Central memory CD8-positive, alpha-beta T cell (primary cell): ENCODE measurements around the gene ART4.

Experiments used
- ATAC-seq: fragments of 150-1000 bp; cut with Tn5 transposase; replicated peaks from 2 replicates; pipeline ENCODE4 v1.10.0; 2022; ENCODE audit warnings: mild to moderate bottlenecking, moderate FRiP score, moderate number of reproducible peaks; ENCODE audit not compliant: poor library complexity, severe bottlenecking; ENCODE audit errors: extremely low read depth
- DNase-seq, 2 donors: peaks; one replicate each; pipeline ENCODE4 v3.0.0; 2021; ENCODE audit warnings: low spot score in 2 of 2
- H3K27ac Mint-ChIP-seq: one replicate; pipeline ENCODE4 v1.8.0; 2022; ENCODE audit warnings: low read depth, mild to moderate bottlenecking, moderate library complexity, mixed read lengths
- H3K27me3 Mint-ChIP-seq: one replicate; pipeline ENCODE4 v1.8.0; 2022; ENCODE audit warnings: mixed read lengths
- H3K36me3 Mint-ChIP-seq: one replicate; pipeline ENCODE4 v1.8.0; 2022; ENCODE audit warnings: mild to moderate bottlenecking, moderate library complexity, mixed read lengths; ENCODE audit not compliant: insufficient read depth
- H3K4me1 Mint-ChIP-seq: one replicate; pipeline ENCODE4 v1.8.0; 2022; ENCODE audit warnings: mixed read lengths
- H3K4me3 Mint-ChIP-seq: one replicate; pipeline ENCODE4 v1.8.0; 2022; ENCODE audit warnings: mild to moderate bottlenecking, moderate library complexity, mixed read lengths
- H3K9me3 Mint-ChIP-seq: one replicate; pipeline ENCODE4 v1.8.0; 2022; ENCODE audit warnings: mixed read lengths

ART4 gene

DNA sequence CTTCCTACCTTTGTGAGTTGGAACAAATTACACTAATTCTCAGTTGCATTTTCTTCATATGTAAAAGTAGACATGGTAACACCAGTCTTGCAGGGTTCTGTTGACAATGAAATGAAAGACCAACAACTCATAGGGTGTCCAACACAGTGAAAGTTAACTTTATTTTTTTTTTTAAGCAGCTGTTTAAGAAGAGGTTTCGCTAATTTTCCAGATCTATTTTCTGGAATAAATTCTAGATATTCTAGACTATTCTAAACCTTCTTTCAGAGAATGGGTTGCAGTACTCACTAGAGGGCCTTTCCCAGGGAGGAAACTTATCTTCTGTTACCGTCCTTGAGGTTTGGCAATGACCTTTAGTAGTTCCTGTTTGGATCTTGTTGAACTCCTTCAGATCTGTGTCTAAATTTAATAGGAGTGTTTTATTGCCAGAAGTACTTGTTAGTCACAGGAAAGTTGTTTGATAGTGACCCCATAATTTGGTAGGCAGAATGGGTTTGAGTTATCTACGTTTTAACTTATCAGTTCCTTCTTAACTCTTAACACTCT, 2.8 kb upstream of the ART4 start:
- Mint-ChIP-seq H3K4me1 (peaks cover 6% of the 10 kb centered on the region), H3K27me3 (no peaks in the 10 kb centered on the region), H3K27ac (no peak overlapping the region), H3K36me3 (peaks cover 4% of the 10 kb centered on the region), H3K4me3 (no peak overlapping the region), H3K9me3 (no peaks in the 10 kb centered on the region)
- ATAC-seq = no peak
- no peak for DNase-seq

DNA sequence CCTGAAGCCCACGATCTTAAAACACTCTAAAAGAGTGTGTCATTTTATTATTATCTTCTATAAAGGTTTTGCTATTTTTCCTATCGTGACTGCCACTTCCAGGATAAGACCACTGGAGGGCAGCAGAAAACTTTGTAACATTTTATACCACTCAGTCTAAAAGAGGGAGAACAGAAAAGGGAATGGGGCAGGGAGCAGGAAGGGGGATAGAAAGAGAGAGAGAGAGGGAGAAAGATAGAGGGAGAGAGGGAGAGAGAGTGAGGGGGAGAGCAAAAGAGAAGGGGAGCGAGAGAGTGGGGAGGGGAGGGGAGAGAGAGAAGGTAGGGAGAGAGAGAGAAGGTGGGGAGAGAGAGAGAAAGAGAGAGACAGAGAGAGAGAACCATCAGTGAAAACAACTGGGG, 2.0 kb upstream of the ART4 start:
- Mint-ChIP-seq H3K4me1 (peaks cover 6% of the 10 kb centered on the region), H3K9me3 (no peaks in the 10 kb centered on the region), H3K27me3 (peaks cover 6% of the 10 kb centered on the region), H3K36me3 (peaks cover 4% of the 10 kb centered on the region), H3K4me3 (no peak overlapping the region), H3K27ac (no peak overlapping the region)
- DNase-seq (peak in 1 of 2 donors; percentile 30), ATAC-seq (no peak)

DNA sequence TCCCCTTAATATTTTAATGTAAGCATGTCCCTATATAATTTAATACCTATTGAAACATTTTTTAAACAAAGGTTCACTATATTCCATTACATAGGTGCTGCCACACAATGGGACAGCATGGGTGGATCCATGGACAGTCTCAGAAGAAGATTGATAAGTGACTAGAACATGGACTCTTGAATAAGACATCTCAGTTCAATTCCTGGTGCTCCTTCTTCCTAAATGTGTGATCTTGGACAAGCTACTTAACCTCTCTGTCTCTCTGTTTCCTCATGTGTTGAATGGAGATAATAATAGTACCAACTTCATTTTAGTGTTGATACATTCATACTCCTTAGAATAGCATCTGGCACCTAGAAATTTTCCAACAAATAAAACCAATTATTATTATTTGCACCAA, 1.1 kb upstream of the ART4 start:
- no peaks in the 10 kb centered on the region for H3K9me3 Mint-ChIP-seq
- H3K27me3 Mint-ChIP-seq = peaks cover 15% of the 10 kb centered on the region
- no peak overlapping the region for H3K4me3 Mint-ChIP-seq
- peaks cover 4% of the 10 kb centered on the region for H3K36me3 Mint-ChIP-seq
- H3K27ac Mint-ChIP-seq = no peak overlapping the region
- peaks cover 6% of the 10 kb centered on the region for H3K4me1 Mint-ChIP-seq
- no peak for ATAC-seq
- DNase-seq = no peak

DNA sequence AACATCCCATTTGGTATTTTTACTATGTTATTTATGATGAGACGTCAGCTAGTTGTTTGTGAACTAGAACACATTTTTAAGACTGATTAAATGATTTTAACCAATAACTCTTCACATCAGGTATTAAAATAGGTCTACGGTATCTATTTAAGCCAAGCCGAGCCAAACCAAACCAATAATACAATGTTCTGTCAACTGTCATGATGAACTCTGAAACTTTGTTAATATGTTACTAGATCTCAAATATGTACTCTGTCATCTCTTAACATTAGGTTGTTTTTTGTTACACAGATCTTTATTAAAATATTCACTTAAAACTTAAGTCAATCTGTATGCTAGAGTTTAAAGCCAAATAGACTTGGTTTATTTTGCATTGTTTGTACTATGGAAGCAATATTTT, 1.0 kb downstream of the ART4 start:
- Mint-ChIP-seq H3K4me1 (peaks cover 6% of the 10 kb centered on the region), H3K36me3 (peaks cover 4% of the 10 kb centered on the region), H3K27ac (no peak overlapping the region), H3K9me3 (no peaks in the 10 kb centered on the region), H3K4me3 (no peak overlapping the region), H3K27me3 (peaks cover 29% of the 10 kb centered on the region)
- ATAC-seq = no peak
- no peak for DNase-seq

DNA sequence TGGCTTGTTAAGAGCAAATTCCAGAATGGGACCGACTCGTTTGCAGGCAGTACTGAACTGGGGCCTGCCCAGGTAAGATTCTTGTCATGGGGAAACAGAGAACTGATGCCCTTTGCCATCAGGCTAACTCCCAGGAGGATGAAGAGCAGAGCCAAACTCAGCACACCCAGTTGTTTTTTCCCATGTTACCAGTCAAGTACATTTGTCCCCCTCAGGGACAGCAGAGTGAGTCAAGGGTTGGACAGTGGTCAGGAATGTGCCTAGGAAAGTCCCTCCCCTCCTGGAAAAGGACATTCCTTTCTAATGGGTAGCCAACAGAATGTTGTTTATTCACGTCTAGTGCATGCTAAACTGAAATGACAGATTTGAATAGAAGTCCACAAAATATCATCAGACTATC, 1.6 kb downstream of the ART4 start:
- ATAC-seq (no peak), DNase-seq (no peak)
- no peak overlapping the region for H3K4me3 Mint-ChIP-seq
- H3K36me3 Mint-ChIP-seq = peaks cover 4% of the 10 kb centered on the region
- peaks cover 6% of the 10 kb centered on the region for H3K4me1 Mint-ChIP-seq
- no peaks in the 10 kb centered on the region for H3K9me3 Mint-ChIP-seq
- no peak overlapping the region for H3K27ac Mint-ChIP-seq
- peaks cover 32% of the 10 kb centered on the region for H3K27me3 Mint-ChIP-seq

DNA sequence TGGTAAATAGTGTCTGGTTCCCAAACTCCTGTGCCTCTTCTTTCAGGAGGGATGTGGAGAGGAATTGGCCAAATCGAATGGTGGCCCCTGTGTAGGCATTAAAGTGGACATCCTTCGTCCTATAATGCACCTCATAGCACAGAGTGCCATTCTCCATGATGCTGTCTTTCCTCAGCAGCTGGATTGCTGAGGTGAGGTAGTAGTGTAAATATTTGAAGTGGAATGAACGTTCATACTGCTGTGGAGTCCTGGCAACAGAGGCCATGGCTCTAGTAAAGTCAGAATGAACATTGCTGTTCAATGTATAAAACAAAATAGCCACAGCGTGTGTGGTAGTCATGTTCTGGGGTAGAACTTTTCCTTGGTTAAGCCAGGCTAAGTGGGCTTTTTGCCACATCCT, 2.7 kb downstream of the ART4 start:
- ATAC-seq = no peak
- Mint-ChIP-seq H3K27ac (no peak overlapping the region), H3K27me3 (peaks cover 43% of the 10 kb centered on the region), H3K4me1 (peaks cover 6% of the 10 kb centered on the region), H3K4me3 (no peak overlapping the region), H3K36me3 (peaks cover 4% of the 10 kb centered on the region), H3K9me3 (no peaks in the 10 kb centered on the region)
- DNase-seq = no peak

DNA sequence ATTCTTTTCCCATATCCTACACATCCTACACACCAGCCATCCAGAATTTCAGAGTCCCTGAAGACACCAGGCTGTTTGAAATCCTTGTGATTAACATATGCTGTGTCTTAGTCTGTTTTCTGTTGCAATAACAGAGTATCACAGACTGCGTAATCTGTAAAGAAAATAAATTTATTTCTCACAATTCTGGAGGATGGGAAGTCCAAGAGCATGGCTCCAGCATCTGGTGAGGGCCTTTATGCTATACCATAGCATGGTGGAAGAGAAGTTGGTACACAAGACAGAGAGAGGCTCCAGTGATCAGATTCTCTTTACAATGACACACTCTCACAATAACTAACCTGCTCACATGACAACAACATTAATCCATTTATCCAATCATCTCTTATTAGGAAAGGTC, 4.1 kb downstream of the ART4 start:
- Mint-ChIP-seq H3K27ac (no peak overlapping the region), H3K4me1 (no peaks in the 10 kb centered on the region), H3K9me3 (no peaks in the 10 kb centered on the region), H3K27me3 (peaks cover 57% of the 10 kb centered on the region), H3K4me3 (no peak overlapping the region), H3K36me3 (no peaks in the 10 kb centered on the region)
- ATAC-seq (no peak), DNase-seq (no peak)

DNA sequence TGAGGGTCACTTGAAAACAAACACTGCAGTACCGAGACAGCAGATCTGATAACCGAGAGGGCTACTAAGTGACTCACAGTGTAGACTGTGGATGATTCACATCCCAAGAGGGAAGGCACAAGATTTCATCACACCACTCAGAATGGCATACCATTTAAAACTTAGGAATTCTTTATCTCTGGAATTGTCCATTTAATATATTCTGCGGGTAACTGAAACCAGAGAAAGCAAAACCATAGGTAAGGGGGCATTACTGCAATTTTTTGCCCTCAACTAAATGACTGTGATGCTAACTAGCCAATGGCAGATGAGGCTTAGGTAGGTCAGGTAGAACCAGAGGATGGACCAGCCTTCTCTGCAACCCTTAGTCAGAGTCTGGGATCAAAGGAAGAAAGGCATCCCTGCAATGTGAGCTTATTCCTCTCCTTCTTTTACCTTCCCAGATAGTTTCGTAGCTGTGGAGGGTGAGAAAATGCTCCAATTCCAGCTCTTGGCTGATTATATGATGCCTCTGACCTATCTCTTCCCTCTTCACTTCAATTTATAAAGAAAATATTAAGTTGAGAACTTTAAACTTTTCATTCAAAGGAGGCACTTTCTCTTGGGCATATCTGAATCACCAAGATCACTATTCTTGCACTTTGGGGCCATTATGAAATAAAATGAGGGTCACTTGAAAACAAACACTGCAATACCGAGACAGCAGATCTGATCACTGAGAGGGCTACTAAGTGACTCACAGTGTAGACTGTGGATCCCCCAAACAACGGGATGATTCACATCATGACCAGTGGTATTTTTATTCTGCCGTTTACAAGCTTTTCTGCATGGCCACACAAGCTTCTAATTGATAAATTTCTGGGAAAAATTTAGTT, 6.8 kb downstream of the ART4 start:
- H3K27ac Mint-ChIP-seq = no peak overlapping the region
- ATAC-seq = no peak

DNA sequence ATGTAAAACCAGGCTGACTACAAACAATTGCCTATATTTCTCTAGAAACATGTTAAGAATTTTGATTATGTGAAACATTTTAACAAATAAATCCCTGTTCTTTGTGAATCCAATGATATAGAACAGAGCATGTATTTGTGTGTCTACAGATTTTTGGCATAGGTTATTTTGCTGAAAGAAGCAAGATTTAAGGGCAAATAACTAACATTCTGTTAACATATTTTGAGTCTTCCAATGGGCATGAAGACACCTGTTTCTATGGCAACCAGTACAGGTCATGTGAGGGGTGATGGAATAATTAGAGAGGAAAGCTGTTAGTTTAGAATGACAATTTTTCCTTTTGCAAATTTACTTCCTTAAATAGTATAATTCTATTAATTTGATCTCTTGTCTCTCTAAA, 8.8 kb downstream of the ART4 start:
- Mint-ChIP-seq H3K36me3 (no peaks in the 10 kb centered on the region), H3K4me3 (no peak overlapping the region), H3K9me3 (no peaks in the 10 kb centered on the region), H3K27ac (no peak overlapping the region), H3K27me3 (peaks cover 65% of the 10 kb centered on the region), H3K4me1 (no peaks in the 10 kb centered on the region)
- DNase-seq = no peak
- ATAC-seq = no peak

More for the DNA sequence above, 6.8 kb downstream of the ART4 start:
- DNase-seq = no peak
- peaks cover 77% of the 10 kb centered on the region for H3K27me3 Mint-ChIP-seq
- H3K36me3 Mint-ChIP-seq = no peaks in the 10 kb centered on the region
- no peaks in the 10 kb centered on the region for H3K4me1 Mint-ChIP-seq
- no peak overlapping the region for H3K4me3 Mint-ChIP-seq
- no peaks in the 10 kb centered on the region for H3K9me3 Mint-ChIP-seq

DNA sequence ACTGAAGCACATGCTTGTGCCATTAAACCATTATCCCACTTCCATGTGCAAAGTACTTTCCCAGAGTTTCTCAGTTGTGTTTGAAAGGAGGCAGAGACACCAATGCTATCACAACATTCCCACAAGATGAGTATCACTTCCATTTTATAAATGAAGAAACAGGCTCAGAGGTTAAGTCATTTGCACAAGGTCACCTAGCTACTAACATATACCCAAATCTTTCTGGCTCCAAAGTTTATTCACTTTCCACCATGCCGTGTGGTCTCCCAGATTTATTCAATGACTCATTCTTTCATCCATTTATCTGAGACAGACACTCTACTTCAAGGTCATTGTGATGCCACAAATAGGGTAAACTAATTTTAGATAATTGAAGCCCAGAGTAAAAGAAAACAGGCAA, 9.4 kb downstream of the ART4 start:
- DNase-seq (no peak), ATAC-seq (no peak)
- Mint-ChIP-seq H3K4me3 (no peak overlapping the region), H3K27me3 (peaks cover 60% of the 10 kb centered on the region), H3K27ac (no peak overlapping the region), H3K36me3 (no peaks in the 10 kb centered on the region), H3K4me1 (no peaks in the 10 kb centered on the region), H3K9me3 (no peaks in the 10 kb centered on the region)

DNA sequence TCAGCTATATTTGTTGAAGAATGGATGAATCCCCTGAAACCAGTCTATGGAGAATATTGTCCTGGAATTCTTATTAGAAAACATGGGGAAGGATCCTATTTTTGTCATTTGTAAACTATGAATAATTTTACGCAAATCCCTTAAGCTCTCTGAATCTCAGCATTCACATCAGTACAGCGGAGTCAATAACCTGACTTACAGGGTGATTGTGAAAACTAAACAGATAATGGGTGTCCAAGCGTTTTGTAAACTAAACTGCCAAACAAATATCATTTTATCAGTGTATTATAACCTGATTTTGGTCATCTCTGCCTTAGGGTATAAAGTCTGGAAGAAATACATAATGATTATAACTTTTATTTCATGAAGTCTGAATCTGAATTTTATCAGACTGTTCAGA, 10.0 kb downstream of the ART4 start:
- Mint-ChIP-seq H3K9me3 (no peaks in the 10 kb centered on the region), H3K4me1 (no peaks in the 10 kb centered on the region), H3K36me3 (no peaks in the 10 kb centered on the region), H3K27ac (no peak overlapping the region), H3K27me3 (peaks cover 54% of the 10 kb centered on the region), H3K4me3 (no peak overlapping the region)
- ATAC-seq = no peak
- DNase-seq = no peak

DNA sequence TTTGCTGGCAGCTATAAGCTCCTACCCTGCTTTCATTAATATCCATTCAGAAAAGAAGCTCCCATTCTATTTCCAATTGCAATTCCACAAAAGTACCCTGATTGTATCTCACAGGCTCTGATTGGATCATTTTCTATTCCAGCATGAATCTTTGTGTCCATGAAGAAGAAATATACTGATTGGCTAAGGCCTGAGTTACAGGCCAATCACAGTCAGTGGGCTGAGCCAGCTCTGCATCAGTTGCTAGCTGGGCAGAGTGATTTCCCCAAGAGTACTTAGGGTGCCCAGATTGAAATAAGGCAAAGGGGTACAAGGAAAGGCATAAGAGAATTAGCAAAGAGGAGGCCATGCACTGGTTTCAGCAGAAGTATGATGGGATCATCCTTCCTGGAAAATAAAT, 14.4 kb downstream of the ART4 start:
- Mint-ChIP-seq H3K4me3 (no peak overlapping the region), H3K27me3 (peaks cover 19% of the 10 kb centered on the region), H3K27ac (no peak overlapping the region), H3K9me3 (no peaks in the 10 kb centered on the region), H3K4me1 (no peaks in the 10 kb centered on the region), H3K36me3 (no peaks in the 10 kb centered on the region)
- no peak for ATAC-seq
- no peak for DNase-seq

DNA sequence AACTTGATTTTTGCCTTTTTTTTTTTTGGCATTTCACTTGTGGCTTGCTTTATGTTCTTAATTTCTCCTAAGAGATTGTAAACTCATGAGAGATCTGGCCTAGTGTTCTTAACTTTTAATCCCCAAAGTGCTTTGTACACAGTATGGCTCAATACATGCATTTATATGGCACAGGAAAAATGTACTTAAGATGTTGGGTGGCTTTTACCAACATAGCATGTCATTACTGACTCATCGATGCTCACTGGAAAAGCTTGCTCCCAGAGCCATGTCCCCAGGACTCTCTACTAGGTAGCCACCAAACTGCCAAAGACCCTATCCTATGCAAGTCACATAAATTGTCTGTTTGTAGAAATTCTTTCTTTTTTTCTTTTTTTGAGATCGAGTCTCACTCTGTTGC, 16.3 kb downstream of the ART4 start:
- Mint-ChIP-seq H3K27ac (no peak overlapping the region), H3K4me3 (no peak overlapping the region), H3K9me3 (no peaks in the 10 kb centered on the region), H3K27me3 (peaks cover 7% of the 10 kb centered on the region), H3K4me1 (no peaks in the 10 kb centered on the region), H3K36me3 (no peaks in the 10 kb centered on the region)
- no peak for DNase-seq
- ATAC-seq = no peak
